IPS-18a (cell line): ENCODE data around the gene ACOT9.
"Not testable (repeated sequence)": the region's sequence is repeated elsewhere in the genome, so short reads cannot be mapped to it uniquely, and the experiment has no call there.

Experiments
- H3K27ac ChIP-seq: one replicate; pipeline ENCODE4 v1.5.1; 2013; ENCODE audit warnings: low read length
- H3K27me3 ChIP-seq: one replicate; pipeline ENCODE4 v1.6.1; 2013; ENCODE audit warnings: mild to moderate bottlenecking, low read length; ENCODE audit not compliant: control insufficient read depth, insufficient read depth
- H3K36me3 ChIP-seq: one replicate; pipeline ENCODE4 v1.6.1; 2013; ENCODE audit warnings: low read depth, low read length; ENCODE audit not compliant: control insufficient read depth
- H3K4me1 ChIP-seq: one replicate; pipeline ENCODE4 v1.6.1; 2013; ENCODE audit warnings: low read depth, low read length; ENCODE audit not compliant: control insufficient read depth
- H3K4me3 ChIP-seq: one replicate; pipeline ENCODE4 v1.5.1; 2013; ENCODE audit warnings: low read length
- H3K9ac ChIP-seq: one replicate; pipeline ENCODE4 v1.6.1; 2013; ENCODE audit warnings: mild to moderate bottlenecking, low read length, moderate library complexity
- H3K9me3 ChIP-seq: one replicate; pipeline ENCODE4 v1.6.1; 2013; ENCODE audit warnings: low read depth, low read length; ENCODE audit not compliant: control insufficient read depth

Gene ACOT9

GRCh38 chrX:23759821-23760220, 16.7 kb upstream of the ACOT9 start:
- Histone ChIP-seq H3K36me3 (no peaks in the 10 kb centered on the region), H3K4me1 (peaks cover 8% of the 10 kb centered on the region), H3K4me3 (no peak overlapping the region), H3K27me3 (no peaks in the 10 kb centered on the region), H3K27ac (no peak overlapping the region), H3K9me3 (no peaks in the 10 kb centered on the region), H3K9ac (no peak overlapping the region)

- Histone ChIP-seq H3K4me1 (no peaks in the 10 kb centered on the region), H3K27me3 (no peaks in the 10 kb centered on the region), H3K27ac (no peak overlapping the region), H3K36me3 (no peaks in the 10 kb centered on the region), H3K9ac (no peak overlapping the region), H3K4me3 (no peak overlapping the region), H3K9me3 (no peaks in the 10 kb centered on the region)
Observed at GRCh38 chrX:23756165-23756564, 13.1 kb upstream of the ACOT9 start.

- Histone ChIP-seq H3K27me3 (no peaks in the 10 kb centered on the region), H3K9me3 (no peaks in the 10 kb centered on the region), H3K27ac (no peak overlapping the region), H3K4me3 (no peak overlapping the region), H3K4me1 (no peaks in the 10 kb centered on the region), H3K36me3 (no peaks in the 10 kb centered on the region), H3K9ac (no peak overlapping the region)
Observed at GRCh38 chrX:23754664-23755063, 11.6 kb upstream of the ACOT9 start.

GRCh38 chrX:23752740-23753415, 9.8 kb upstream of the ACOT9 start:
- Histone ChIP-seq H3K27me3 (no peaks in the 10 kb centered on the region), H3K9ac (no peak overlapping the region), H3K36me3 (no peaks in the 10 kb centered on the region), H3K27ac (no peak overlapping the region), H3K4me1 (no peaks in the 10 kb centered on the region), H3K4me3 (no peak overlapping the region), H3K9me3 (no peaks in the 10 kb centered on the region)

- H3K27ac ChIP-seq, result no peak overlapping the region
- H3K9ac ChIP-seq, result no peak overlapping the region
- no peaks in the 10 kb centered on the region for H3K27me3 ChIP-seq
- no peak overlapping the region for H3K4me3 ChIP-seq
- H3K36me3 ChIP-seq, result no peaks in the 10 kb centered on the region
- no peaks in the 10 kb centered on the region for H3K4me1 ChIP-seq
- no peaks in the 10 kb centered on the region for H3K9me3 ChIP-seq
Observed at GRCh38 chrX:23749576-23749975, 6.5 kb upstream of the ACOT9 start.

GRCh38 chrX:23749129-23749528, 6.1 kb upstream of the ACOT9 start:
- Histone ChIP-seq H3K27me3 (no peaks in the 10 kb centered on the region), H3K4me1 (no peaks in the 10 kb centered on the region), H3K4me3 (no peak overlapping the region), H3K36me3 (no peaks in the 10 kb centered on the region), H3K27ac (no peak overlapping the region), H3K9ac (no peak overlapping the region), H3K9me3 (no peaks in the 10 kb centered on the region)

- no peaks in the 10 kb centered on the region for H3K9me3 ChIP-seq
- no peaks in the 10 kb centered on the region for H3K4me1 ChIP-seq
- no peaks in the 10 kb centered on the region for H3K27me3 ChIP-seq
- no peaks in the 10 kb centered on the region for H3K36me3 ChIP-seq
- H3K27ac ChIP-seq, result no peak overlapping the region
- H3K4me3 ChIP-seq, result no peak overlapping the region
- H3K9ac ChIP-seq, result no peak overlapping the region
Observed at GRCh38 chrX:23745786-23746185, 2.7 kb upstream of the ACOT9 start.

GRCh38 chrX:23743623-23743971, 521 bp upstream of the ACOT9 start:
- not testable (repeated sequence) for H3K27ac ChIP-seq, H3K9ac ChIP-seq, H3K27me3 ChIP-seq, H3K36me3 ChIP-seq, H3K9me3 ChIP-seq, H3K4me1 ChIP-seq
- peak overlapping the region; percentile 55 for H3K4me3 ChIP-seq

GRCh38 chrX:23742174-23742696, 841 bp downstream of the ACOT9 start:
- Histone ChIP-seq H3K4me1 (no peaks in the 10 kb centered on the region), H3K27ac (no peak overlapping the region), H3K27me3 (no peaks in the 10 kb centered on the region), H3K4me3 (peak overlapping the region; percentile 55), H3K9me3 (no peaks in the 10 kb centered on the region), H3K9ac (peak overlapping the region; percentile 52), H3K36me3 (no peaks in the 10 kb centered on the region)

GRCh38 chrX:23737413-23737812, 5.7 kb downstream of the ACOT9 start:
- Histone ChIP-seq H3K27ac (no peak overlapping the region), H3K9ac (no peak overlapping the region), H3K36me3 (no peaks in the 10 kb centered on the region), H3K9me3 (no peaks in the 10 kb centered on the region), H3K27me3 (no peaks in the 10 kb centered on the region), H3K4me1 (no peaks in the 10 kb centered on the region), H3K4me3 (no peak overlapping the region)

GRCh38 chrX:23736030-23736429, 7.0 kb downstream of the ACOT9 start:
- Histone ChIP-seq H3K4me1 (no peaks in the 10 kb centered on the region), H3K27ac (no peak overlapping the region), H3K36me3 (no peaks in the 10 kb centered on the region), H3K27me3 (no peaks in the 10 kb centered on the region), H3K9me3 (no peaks in the 10 kb centered on the region), H3K9ac (no peak overlapping the region), H3K4me3 (no peak overlapping the region)

- Histone ChIP-seq H3K27ac (no peak overlapping the region), H3K9me3 (no peaks in the 10 kb centered on the region), H3K9ac (no peak overlapping the region), H3K4me3 (no peak overlapping the region), H3K27me3 (no peaks in the 10 kb centered on the region), H3K4me1 (no peaks in the 10 kb centered on the region), H3K36me3 (no peaks in the 10 kb centered on the region)
Observed at GRCh38 chrX:23732704-23733103, 10.4 kb downstream of the ACOT9 start.
